Erythroblast (primary cell): ENCODE results near the gene CACNB4.

ENCODE experiments used
- GATA1 ChIP-seq: IDR thresholded peaks from 2 replicates; pipeline ENCODE4 v1.6.1; 2011; ENCODE audit warnings: low read depth, mild to moderate bottlenecking, control low read depth, low read length, moderate library complexity
- POLR2A ChIP-seq: IDR thresholded peaks from 2 replicates; pipeline ENCODE4 v1.6.1; 2011; ENCODE audit warnings: mild to moderate bottlenecking, low read length

- TF ChIP-seq POLR2A (no peak), GATA1 (no peak)
These were observed 137.3 kb downstream of the CACNB4 start for GRCh38 chr2:151961558-151961957.
